ENCODE measurements around the gene RAB3B. TPM values are rescaled to one million over a fixed set of nuclear protein-coding genes. Genes with fewer than 3 reads are reported as not detected.
"Not testable (repeated sequence)": the region's sequence is repeated elsewhere in the genome, so short reads cannot be mapped to it uniquely, and the experiment has no call there.

The RAB3B gene
- total RNA-seq, 2 experiments from 2014 or later = 0.06 to 0.08 TPM

DNA sequence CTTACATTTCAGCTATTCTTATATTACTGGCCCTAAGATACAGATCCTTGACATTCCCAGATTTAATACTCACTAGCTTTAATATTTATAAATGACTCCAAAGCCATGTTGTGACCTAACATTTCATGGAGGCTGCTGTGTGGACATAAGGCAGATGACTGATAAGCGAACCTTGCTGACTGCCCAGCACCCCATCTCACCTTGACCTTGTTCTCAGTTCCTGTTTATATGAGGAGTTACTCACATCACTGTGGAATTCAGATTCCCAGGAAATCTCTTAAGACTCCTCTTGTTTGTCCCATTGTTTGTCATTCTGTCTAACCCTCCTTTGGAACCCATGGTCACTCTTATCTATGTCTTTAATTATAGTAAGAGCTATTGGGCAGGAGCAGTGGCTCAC, 21.9 kb downstream of the RAB3B start:
- Mint-ChIP-seq H3K27me3 (peaks cover 4% of the 10 kb centered on the region), H3K36me3 (no peaks in the 10 kb centered on the region), H3K4me1 (peaks cover 4% of the 10 kb centered on the region), H3K9me3 (no peaks in the 10 kb centered on the region), H3K4me3 (no peak overlapping the region), H3K27ac (no peak overlapping the region)
- DNase-seq = no peak

DNA sequence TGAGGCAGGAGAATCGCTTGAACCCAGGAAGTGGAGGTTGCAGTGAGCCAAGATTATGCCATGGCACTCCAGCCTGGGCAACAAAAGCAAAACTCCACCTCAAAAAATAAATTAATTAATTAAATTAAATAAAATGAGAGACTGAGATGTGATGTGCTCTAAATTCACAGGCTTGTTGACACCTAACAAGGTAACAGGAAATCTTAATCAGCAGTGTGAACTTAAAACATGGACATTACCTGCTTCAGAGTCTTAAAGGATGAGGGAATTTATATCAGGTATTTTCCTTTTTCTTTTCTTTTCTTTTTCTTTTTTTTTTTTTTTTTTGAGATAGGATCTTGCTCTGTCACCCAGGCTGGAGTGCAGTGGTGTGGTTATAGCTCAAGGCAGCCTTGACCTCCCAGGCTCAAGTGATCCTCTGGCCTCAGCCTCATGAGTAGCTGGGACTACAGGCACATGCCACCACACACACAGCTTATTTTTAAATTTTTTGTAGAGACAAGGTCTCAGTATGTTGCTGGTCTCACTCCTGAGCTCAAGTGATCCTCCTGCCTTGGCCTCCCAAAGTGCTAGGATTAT, 23.2 kb downstream of the RAB3B start:
- not testable (repeated sequence) for H3K36me3 Mint-ChIP-seq, H3K9me3 Mint-ChIP-seq, H3K4me1 Mint-ChIP-seq, H3K27me3 Mint-ChIP-seq, H3K27ac Mint-ChIP-seq, DNase-seq, H3K4me3 Mint-ChIP-seq

DNA sequence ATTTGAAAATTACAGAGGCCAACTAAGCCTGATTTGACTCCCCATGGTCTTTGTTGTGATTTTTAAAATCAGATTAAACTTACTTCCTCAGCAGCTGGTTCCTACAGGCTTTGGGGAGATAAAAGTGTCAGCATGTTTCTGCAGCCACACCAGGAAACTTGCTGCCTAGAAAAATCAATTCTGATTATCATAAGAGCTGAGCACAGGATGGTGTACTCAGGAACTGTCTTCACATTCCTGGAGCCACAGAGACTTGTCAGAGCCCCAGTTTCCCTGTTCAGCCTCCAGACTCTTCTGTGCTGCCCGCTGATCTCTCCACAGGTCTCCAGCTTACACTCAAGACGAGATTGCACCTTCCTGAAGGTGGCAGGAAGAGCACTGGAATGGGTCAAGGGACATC, 23.9 kb downstream of the RAB3B start:
- Mint-ChIP-seq H3K27ac (no peak overlapping the region), H3K9me3 (no peaks in the 10 kb centered on the region)

DNA sequence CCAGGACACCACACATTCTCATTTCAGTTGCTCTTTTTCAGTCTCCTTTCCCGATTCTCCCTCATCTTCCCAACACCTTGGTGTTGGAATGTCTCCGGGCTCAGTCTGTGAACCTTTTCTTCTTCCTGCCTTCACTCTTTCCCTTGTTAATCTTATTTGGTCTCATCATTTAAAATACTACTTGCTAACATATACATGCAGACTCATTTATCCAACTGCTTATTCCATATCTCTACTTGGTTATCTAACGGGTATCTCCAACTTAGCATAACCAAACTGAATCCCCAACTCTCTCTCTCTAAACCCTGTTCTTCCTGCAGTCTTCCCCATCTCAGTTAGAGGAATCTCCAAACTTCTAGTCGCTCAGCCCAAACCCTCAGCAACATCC, 26.2 kb downstream of the RAB3B start:
- Mint-ChIP-seq H3K9me3 (no peaks in the 10 kb centered on the region), H3K27ac (no peak overlapping the region), H3K27me3 (no peaks in the 10 kb centered on the region), H3K4me1 (no peaks in the 10 kb centered on the region), H3K4me3 (no peak overlapping the region), H3K36me3 (no peaks in the 10 kb centered on the region)
- DNase-seq = no peak

More for the DNA sequence above, 23.9 kb downstream of the RAB3B start:
- Mint-ChIP-seq H3K36me3 (no peaks in the 10 kb centered on the region), H3K4me1 (no peaks in the 10 kb centered on the region), H3K4me3 (no peak overlapping the region), H3K27me3 (peaks cover 4% of the 10 kb centered on the region)
- no peak for DNase-seq

DNA sequence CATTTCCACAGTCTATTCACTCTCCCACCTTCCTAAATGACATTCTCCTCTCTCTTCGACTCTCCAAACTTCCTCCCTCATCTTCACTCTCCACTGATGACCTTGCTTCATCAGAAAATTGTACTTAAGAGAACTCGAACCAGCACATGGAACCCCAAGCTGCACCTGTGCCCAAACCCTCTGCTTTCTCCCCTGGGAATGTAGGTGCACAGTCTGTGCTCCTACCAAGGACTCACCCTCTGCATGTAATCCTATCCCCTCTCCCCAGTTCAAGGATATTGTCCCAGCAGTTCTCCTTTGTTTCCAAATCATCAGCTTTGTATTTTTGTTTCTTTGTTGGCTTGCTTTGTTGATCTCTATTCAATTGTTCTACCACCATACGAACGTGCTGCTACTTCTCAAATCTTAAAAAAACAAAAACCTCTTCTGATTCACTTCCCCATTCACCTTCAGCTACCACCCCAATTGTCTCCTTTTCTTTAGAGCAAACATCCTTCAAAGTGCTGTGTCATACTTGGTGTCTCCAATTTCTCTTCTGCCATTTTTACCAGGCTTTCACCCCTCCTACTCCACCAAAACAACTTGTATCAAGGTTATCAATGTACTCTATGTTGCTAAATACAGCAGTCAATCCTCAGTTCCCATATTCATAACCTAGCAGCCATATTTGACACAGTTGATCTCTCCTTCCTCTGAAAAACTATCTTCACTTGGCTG, 26.8 kb downstream of the RAB3B start:
- no peaks in the 10 kb centered on the region for H3K4me1 Mint-ChIP-seq
- no peak for DNase-seq
- H3K9me3 Mint-ChIP-seq = no peaks in the 10 kb centered on the region
- no peak overlapping the region for H3K27ac Mint-ChIP-seq
- no peak overlapping the region for H3K4me3 Mint-ChIP-seq
- H3K36me3 Mint-ChIP-seq = no peaks in the 10 kb centered on the region
- no peaks in the 10 kb centered on the region for H3K27me3 Mint-ChIP-seq

DNA sequence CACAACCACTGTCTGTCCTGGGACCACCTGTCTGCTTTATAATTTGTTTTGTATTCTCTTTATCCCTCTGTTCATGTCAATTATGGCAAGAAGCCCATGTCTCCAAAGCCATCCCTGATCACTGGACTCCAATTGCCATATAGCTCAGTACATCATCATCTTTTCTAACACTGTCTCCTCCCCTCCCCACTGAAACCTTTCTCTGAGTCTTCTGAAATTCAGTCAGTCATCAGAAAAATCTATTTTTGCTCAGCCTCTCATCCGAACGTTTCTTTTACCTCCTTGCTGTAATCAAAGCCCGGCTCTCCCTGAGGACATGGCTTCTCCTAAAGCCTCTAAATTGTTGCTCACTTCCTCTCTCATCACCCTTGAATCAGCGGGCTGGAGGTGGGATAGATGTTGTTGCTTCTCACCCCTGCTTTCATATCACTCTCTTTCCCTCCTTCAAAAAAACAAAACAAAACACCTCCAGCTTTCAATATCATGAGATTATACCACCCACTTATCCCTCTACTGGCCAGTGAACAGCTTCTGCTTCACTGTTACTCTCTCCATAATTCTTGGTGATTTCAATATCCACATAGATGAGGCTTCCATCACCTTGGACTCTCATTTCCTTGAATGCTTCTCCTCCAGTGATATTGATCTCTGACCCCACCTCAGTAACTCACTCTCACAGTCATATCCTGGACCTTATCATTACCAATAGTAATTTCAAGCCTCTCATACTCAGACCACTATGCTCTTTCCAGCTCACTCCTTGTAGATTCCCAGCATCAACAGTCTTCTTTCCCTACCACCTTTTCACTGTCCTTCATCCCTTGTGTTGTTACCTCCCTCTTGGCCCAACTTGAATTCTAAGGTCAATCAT, 27.8 kb downstream of the RAB3B start:
- H3K27ac Mint-ChIP-seq = no peak overlapping the region
- no peak for DNase-seq
- no peak overlapping the region for H3K4me3 Mint-ChIP-seq
- H3K27me3 Mint-ChIP-seq = no peaks in the 10 kb centered on the region
- H3K36me3 Mint-ChIP-seq = no peaks in the 10 kb centered on the region
- no peaks in the 10 kb centered on the region for H3K4me1 Mint-ChIP-seq
- H3K9me3 Mint-ChIP-seq = no peaks in the 10 kb centered on the region

DNA sequence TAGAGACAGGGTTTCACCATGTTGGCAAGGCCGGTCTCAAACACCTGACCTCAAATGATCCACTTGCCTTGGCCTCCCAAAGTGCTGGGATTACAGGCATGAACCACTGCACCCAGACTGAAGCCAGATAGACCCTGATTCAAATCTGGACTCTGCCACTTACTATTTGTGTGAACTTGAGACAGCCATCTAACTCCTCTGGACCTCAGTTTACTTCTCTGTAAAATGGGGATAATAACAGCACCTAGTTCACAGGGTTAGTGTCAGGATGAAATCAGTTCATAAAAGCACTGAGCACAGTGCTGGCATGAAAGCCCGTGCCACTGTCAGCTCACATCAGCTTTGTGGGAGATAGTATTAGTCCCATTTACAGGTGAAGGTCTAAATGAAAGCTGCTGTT, 28.5 kb downstream of the RAB3B start:
- Mint-ChIP-seq H3K9me3 (no peaks in the 10 kb centered on the region), H3K4me3 (no peak overlapping the region), H3K27ac (no peak overlapping the region), H3K4me1 (no peaks in the 10 kb centered on the region), H3K27me3 (no peaks in the 10 kb centered on the region), H3K36me3 (no peaks in the 10 kb centered on the region)
- DNase-seq = no peak

DNA sequence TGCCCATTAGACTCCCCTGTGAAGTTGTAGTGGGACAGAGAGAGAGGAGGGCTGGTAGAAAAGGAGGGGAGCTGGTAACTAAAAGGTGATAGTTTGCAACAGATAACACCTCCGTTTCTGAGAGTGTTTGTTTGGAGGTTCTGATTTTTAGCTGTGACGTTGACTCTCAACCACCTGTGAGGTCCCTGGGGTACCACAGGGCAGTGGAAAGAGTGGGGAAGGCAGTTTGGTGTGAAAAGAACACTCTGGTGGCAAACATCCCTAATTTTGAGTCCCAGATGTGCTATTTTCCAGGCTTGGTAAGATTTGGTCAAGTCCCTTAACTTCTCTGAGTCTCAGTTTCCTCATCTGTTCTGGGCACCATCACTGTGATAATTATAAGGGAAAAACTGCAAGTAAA, 29.3 kb downstream of the RAB3B start:
- no peaks in the 10 kb centered on the region for H3K27me3 Mint-ChIP-seq
- H3K4me1 Mint-ChIP-seq = no peaks in the 10 kb centered on the region
- no peaks in the 10 kb centered on the region for H3K36me3 Mint-ChIP-seq
- no peaks in the 10 kb centered on the region for H3K9me3 Mint-ChIP-seq
- no peak overlapping the region for H3K27ac Mint-ChIP-seq
- H3K4me3 Mint-ChIP-seq = no peak overlapping the region
- DNase-seq = no peak

DNA sequence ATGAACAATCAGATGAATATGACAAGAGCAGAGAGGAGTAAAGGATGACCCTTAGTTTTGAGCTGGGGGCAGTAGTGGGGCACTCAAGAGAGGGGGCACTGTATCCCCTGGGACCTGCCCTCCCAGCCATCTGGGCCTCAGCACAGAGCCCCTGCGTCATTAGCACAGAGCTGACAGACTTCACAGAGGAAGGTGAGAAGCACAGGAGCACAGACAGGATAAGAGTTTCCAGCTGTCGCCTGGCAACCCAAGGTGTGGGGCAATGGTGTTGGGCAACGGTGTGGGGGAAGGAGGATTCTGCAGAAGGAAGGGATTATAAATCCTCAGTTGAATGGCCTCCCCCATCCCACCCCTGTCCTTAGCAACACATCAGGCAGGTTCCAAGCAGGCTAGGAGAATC, 30.2 kb downstream of the RAB3B start:
- Mint-ChIP-seq H3K4me3 (no peak overlapping the region), H3K27me3 (no peaks in the 10 kb centered on the region), H3K36me3 (no peaks in the 10 kb centered on the region), H3K9me3 (no peaks in the 10 kb centered on the region), H3K4me1 (no peaks in the 10 kb centered on the region), H3K27ac (no peak overlapping the region)
- DNase-seq = no peak

DNA sequence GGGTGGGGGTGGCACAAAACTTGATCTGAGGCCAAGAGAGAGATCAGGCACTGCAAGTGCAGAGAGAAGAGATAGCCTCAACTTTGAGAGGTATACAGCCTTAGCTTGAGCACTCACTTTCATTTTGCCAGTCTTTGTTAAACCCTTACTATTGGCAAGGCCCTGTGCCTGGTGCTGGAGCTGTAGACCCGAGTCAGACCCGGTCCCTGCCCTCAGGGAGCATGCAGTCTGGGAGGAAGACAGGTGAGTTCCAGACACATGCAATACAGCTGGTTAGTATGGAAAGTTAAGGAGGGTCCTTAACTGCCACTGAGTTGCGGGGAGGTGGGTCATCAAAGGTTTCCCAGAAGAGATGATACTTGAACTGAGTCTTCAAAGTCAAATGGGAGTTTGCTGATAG, 31.7 kb downstream of the RAB3B start:
- Mint-ChIP-seq H3K27ac (no peak overlapping the region), H3K9me3 (no peaks in the 10 kb centered on the region), H3K4me3 (no peak overlapping the region), H3K36me3 (no peaks in the 10 kb centered on the region), H3K4me1 (no peaks in the 10 kb centered on the region), H3K27me3 (no peaks in the 10 kb centered on the region)
- DNase-seq = no peak

DNA sequence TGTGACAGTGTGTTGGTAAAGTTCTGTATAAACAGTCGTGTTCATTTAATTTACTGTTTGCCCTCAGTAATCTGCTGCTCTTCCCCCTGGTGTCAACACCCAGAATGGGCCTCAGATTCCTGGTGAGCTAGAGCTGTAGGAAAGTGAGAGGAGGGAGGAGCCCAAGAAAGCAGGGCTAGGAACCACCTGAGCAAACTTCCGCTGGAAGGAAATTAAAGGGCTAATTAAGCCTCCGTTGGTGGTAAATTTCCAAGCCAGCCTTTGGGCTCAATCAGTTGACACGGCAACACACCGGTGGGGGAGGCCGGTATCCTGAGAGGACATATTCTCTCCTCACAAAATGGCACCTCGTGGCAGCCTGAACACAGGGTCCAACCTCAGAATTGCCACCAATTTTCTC, 32.9 kb downstream of the RAB3B start:
- Mint-ChIP-seq H3K4me1 (peaks cover 8% of the 10 kb centered on the region), H3K36me3 (no peaks in the 10 kb centered on the region), H3K27me3 (no peaks in the 10 kb centered on the region), H3K4me3 (no peak overlapping the region), H3K9me3 (no peaks in the 10 kb centered on the region), H3K27ac (no peak overlapping the region)
- no peak for DNase-seq

DNA sequence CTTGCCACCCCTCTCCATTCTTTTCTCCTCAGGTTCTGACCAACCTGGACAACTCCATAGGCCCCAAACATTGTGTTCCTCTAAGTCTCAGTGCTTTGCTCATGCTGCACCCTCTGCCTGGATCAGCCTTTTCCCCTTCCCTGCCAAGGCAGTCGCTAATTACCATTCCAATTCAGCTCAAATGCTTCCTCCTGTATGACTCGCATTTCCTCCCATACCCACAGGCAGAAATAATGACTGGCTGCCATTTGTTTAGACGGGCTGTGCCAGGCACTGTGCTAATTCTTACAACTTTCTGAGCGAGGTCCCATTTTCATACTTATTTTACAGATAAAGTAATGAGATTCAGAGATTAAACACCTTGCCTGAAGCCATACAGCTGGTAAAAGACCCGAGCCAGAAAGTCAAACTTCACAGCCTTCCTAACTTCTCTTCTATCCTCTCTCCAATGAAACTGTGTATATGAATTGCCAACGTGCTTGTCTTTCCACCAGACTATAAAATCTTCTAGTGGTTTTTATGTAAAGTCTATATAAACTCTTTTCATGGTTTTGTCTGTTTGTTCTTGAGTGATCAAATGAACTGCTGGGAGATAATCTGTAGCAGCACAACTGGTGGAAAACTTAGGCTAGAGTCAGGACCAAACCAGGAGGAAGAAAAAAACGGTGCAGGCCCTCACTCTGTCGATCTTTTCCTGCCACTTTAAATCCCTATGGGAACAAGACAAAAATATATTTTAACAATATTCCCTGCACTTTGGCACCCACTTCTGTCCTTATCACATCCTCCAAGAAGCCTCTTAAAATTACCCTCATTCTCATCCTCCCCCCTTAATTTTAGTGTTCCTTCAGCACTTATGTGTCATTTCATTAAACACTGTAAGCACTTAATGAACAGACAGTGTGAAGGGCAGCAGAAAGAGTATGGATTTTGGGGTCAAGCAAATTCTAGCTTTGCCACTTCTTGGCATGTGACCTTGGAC, 33.7 kb downstream of the RAB3B start:
- Mint-ChIP-seq H3K4me3 (no peak overlapping the region), H3K36me3 (no peaks in the 10 kb centered on the region), H3K27ac (no peak overlapping the region), H3K4me1 (peaks cover 8% of the 10 kb centered on the region), H3K9me3 (no peaks in the 10 kb centered on the region), H3K27me3 (no peaks in the 10 kb centered on the region)
- no peak for DNase-seq

DNA sequence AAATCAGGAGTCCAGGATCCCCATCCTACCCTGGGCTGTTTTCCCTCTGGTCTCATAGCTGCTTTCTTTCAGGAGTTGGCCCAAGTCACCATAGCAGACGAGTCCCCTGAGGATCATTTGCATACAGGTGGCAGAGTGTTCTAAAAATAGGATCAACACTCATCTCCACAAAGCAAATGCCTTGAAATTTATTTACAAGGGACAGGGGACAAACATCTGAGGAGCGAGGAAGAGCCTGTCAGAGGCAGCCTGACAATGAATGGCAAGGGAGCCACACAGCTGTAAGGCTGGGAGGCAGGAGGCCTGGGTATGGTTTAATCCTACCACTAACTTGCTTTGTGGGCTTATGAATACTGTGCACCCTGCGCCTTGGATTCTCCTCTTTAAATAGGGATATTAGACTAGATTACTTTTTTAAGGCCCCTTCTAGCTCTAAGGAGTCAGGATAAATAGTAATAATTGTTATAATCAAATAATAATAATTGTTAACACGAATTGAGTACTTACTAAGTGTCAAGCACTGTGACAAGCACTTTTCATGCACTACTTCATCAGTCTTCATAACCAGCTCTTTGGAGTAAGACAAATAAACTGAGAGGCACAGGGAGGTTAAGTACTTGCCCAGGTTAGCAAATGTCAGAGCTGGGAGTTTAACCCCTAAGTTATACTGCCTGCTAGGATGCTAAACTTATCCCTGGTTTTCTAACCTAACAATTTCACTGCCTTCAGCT, 34.5 kb downstream of the RAB3B start:
- Mint-ChIP-seq H3K27ac (no peak overlapping the region), H3K9me3 (no peaks in the 10 kb centered on the region), H3K27me3 (no peaks in the 10 kb centered on the region), H3K4me3 (no peak overlapping the region), H3K36me3 (no peaks in the 10 kb centered on the region), H3K4me1 (peaks cover 8% of the 10 kb centered on the region)
- DNase-seq = no peak

DNA sequence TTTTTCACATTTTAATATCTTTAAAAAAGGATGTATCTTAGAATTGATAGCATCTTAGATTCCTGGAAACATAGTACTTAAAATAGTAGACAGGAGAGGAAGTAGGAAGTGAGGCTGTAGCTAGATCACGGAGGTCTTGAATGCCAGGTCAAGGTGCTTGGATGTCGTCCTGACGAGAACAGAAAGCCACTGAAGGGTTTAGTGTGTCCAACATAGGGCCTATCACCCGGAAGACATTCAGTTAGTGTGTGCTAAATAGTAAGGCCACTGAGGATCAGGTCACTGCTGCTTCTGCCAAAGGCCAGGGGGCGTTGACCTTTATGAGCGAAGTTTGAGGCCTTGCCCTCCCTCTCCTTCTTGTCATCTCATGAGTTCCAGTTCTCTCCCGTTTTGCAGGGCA, 35.7 kb downstream of the RAB3B start:
- H3K27ac Mint-ChIP-seq = no peak overlapping the region
- no peaks in the 10 kb centered on the region for H3K36me3 Mint-ChIP-seq
- H3K4me1 Mint-ChIP-seq = peaks cover 8% of the 10 kb centered on the region
- peaks cover 4% of the 10 kb centered on the region for H3K27me3 Mint-ChIP-seq
- no peak overlapping the region for H3K4me3 Mint-ChIP-seq
- H3K9me3 Mint-ChIP-seq = no peaks in the 10 kb centered on the region
- DNase-seq = no peak

All from activated naive CD8-positive, alpha-beta T cell treated with anti-CD3 and anti-CD28 coated beads for 36 hours (primary cell).